ENCODE results near the gene NFIC. TPM values are rescaled to one million over a fixed set of nuclear protein-coding genes. Genes with fewer than 3 reads are reported as not detected.

The NFIC gene
- total RNA-seq, 1 experiment from 2014 or later: 56.3 TPM

GRCh38 chr19:3491396-3492119 lies 125.2 kb downstream of the NFIC start:
- Mint-ChIP-seq H3K27me3 (ENCODE audit: unreplicated experiment) (no peaks in the 10 kb centered on the region), H3K4me1 (ENCODE audit: low read depth, unreplicated experiment) (no peaks in the 10 kb centered on the region), H3K9me3 (ENCODE audit: low read depth, unreplicated experiment) (no peaks in the 10 kb centered on the region), H3K36me3 (ENCODE audit: insufficient read depth, unreplicated experiment) (peaks cover 19% of the 10 kb centered on the region), H3K27ac (ENCODE audit: unreplicated experiment) (no peak overlapping the region), H3K4me3 (ENCODE audit: low read depth, unreplicated experiment) (no peak overlapping the region)
- intact Hi-C loops (cut with micrococcal nuclease; ENCODE audit: unreplicated experiment): no loop called here
- DNase-seq: no peak
- TF ChIP-seq CTCF (IDR thresholded peaks at IDR 0.05; ENCODE audit: unreplicated experiment): no peak
- BruUV-seq (replicated peaks): no TSS peak
- CTCF ChIA-PET: no interaction called here

GRCh38 chr19:3492131-3492839 lies 125.9 kb downstream of the NFIC start:
- intact Hi-C loops (cut with micrococcal nuclease; ENCODE audit: unreplicated experiment): no loop called here
- Mint-ChIP-seq H3K9me3 (ENCODE audit: low read depth, unreplicated experiment) (no peaks in the 10 kb centered on the region), H3K27me3 (ENCODE audit: unreplicated experiment) (no peaks in the 10 kb centered on the region), H3K36me3 (ENCODE audit: insufficient read depth, unreplicated experiment) (peaks cover 19% of the 10 kb centered on the region), H3K27ac (ENCODE audit: unreplicated experiment) (no peak overlapping the region), H3K4me1 (ENCODE audit: low read depth, unreplicated experiment) (no peaks in the 10 kb centered on the region), H3K4me3 (ENCODE audit: low read depth, unreplicated experiment) (no peak overlapping the region)
- CTCF ChIA-PET: no interaction called here
- no TSS peak for BruUV-seq (replicated peaks)
- DNase-seq: no peak
- TF ChIP-seq CTCF (IDR thresholded peaks at IDR 0.05; ENCODE audit: unreplicated experiment): no peak

GRCh38 chr19:3492919-3493318 lies 126.5 kb downstream of the NFIC start:
- H3K36me3 Mint-ChIP-seq (ENCODE audit: insufficient read depth, unreplicated experiment): peaks cover 22% of the 10 kb centered on the region
- BruUV-seq (replicated peaks): no TSS peak
- intact Hi-C loops (cut with micrococcal nuclease; ENCODE audit: unreplicated experiment): no loop called here
- CTCF ChIA-PET: no interaction called here
- DNase-seq: no peak
- H3K4me1 Mint-ChIP-seq (ENCODE audit: low read depth, unreplicated experiment): no peaks in the 10 kb centered on the region
- no peak for TF ChIP-seq CTCF (IDR thresholded peaks at IDR 0.05; ENCODE audit: unreplicated experiment)
- H3K27ac Mint-ChIP-seq (ENCODE audit: unreplicated experiment): no peak overlapping the region
- H3K9me3 Mint-ChIP-seq (ENCODE audit: low read depth, unreplicated experiment): no peaks in the 10 kb centered on the region
- no peak overlapping the region for H3K4me3 Mint-ChIP-seq (ENCODE audit: low read depth, unreplicated experiment)
- no peaks in the 10 kb centered on the region for H3K27me3 Mint-ChIP-seq (ENCODE audit: unreplicated experiment)

GRCh38 chr19:3493651-3494050 lies 127.3 kb downstream of the NFIC start:
- no peaks in the 10 kb centered on the region for H3K4me1 Mint-ChIP-seq (ENCODE audit: low read depth, unreplicated experiment)
- CTCF ChIA-PET: interaction anchor here (1.1 kb wide), 1 partner anchor 11 kb away, joined by 3 read pairs; the partner anchor contains the start of gene SMIM44
- no TSS peak for BruUV-seq (replicated peaks)

More at GRCh38 chr19:3493651-3494050, 127.3 kb downstream of the NFIC start:
- Mint-ChIP-seq H3K9me3 (ENCODE audit: low read depth, unreplicated experiment) (no peaks in the 10 kb centered on the region), H3K36me3 (ENCODE audit: insufficient read depth, unreplicated experiment) (peaks cover 24% of the 10 kb centered on the region), H3K27ac (ENCODE audit: unreplicated experiment) (no peak overlapping the region), H3K4me3 (ENCODE audit: low read depth, unreplicated experiment) (no peak overlapping the region), H3K27me3 (ENCODE audit: unreplicated experiment) (no peaks in the 10 kb centered on the region)
- intact Hi-C loops (cut with micrococcal nuclease; ENCODE audit: unreplicated experiment): no loop called here
- no peak for TF ChIP-seq CTCF (IDR thresholded peaks at IDR 0.05; ENCODE audit: unreplicated experiment)
- DNase-seq: no peak

Measured in Calu3 (cell line).